ENCODE data around the gene TMEM192.
"Not testable (repeated sequence)": the region's sequence is repeated elsewhere in the genome, so short reads cannot be mapped to it uniquely, and the experiment has no call there.

Gene TMEM192

DNA sequence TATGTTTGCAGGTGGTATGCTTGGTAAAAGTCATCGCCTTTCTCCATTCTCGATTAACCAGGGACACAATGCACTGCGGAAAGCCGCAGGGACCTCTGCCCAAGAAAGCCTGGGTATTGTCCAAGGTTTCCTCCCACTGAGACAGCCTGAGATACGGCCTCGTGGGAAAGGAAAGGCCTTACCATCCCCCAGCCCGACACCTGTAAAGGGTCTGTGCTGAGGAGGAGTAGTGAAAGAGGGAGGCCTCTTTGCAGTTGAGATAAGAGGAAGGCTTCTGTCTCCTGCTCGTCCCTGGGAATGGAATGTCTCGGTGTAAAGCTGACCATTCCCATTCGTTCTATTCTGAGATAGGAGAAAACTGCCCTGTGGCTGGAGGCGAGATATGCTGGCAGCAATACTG lies 39.3 kb downstream of the TMEM192 start:
- H3K36me3 Mint-ChIP-seq: peaks cover 34 to 40% of the 10 kb centered on the region in 2 donors
- not testable (repeated sequence) for ATAC-seq (replicated peaks); H3K9me3 Mint-ChIP-seq; DNase-seq; H3K27me3 Mint-ChIP-seq; H3K27ac Mint-ChIP-seq; H3K4me1 Mint-ChIP-seq; H3K4me3 Mint-ChIP-seq

DNA sequence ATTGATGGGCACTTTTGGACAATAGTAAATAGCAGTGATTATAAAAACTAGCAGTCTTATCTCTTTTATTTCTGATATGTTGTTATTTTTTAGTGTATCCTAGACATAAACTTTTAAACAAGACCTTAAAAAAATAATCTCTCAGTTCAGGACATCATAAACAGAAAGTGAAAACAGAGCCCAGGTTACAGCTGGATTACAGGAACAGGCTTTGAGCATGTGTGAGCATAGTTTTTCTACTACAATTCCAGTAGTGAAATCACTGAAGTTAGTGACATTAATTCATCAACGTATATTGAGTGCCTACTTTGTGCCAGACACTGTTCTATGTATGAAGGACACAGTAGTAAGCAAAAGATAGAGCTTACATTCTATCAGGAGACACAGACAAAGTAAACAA lies 42.1 kb downstream of the TMEM192 start:
- Mint-ChIP-seq H3K4me1 (no peaks in the 10 kb centered on the region), H3K27me3 (no peaks in the 10 kb centered on the region)

DNA sequence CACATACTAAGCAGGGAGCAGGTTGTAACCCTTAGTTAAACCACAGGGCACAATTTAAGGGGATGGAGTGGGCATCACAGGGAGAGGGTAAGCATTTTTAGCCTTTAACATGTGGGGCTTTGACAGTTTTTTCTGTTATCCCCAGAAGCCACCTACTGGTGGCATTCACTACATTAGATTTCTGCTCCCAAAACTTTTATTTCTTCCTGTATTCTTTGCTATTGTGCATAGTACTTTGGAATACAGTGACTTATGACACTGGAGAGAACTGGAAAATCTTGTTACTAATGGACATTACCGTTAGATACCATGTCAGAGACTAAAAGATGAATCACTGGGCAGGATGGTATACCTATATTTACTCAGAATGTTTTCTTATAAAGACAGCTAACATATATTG lies 51.7 kb downstream of the TMEM192 start:
- Mint-ChIP-seq H3K9me3 (no peaks in the 10 kb centered on the region), H3K27me3 (no peaks in the 10 kb centered on the region), H3K27ac (peak overlapping the region; percentile 59), H3K4me1 (no peaks in the 10 kb centered on the region), H3K36me3 (peaks cover 4 to 8% of the 10 kb centered on the region in 2 donors), H3K4me3 (no peak overlapping the region)
- DNase-seq (no peak), ATAC-seq (replicated peaks) (no peak)

More for the DNA sequence above, 42.1 kb downstream of the TMEM192 start:
- Mint-ChIP-seq H3K36me3 (peaks cover 18 to 20% of the 10 kb centered on the region in 2 donors), H3K9me3 (no peaks in the 10 kb centered on the region), H3K4me3 (no peak overlapping the region), H3K27ac (no peak overlapping the region)
- DNase-seq: no peak
- ATAC-seq (replicated peaks): no peak

DNA sequence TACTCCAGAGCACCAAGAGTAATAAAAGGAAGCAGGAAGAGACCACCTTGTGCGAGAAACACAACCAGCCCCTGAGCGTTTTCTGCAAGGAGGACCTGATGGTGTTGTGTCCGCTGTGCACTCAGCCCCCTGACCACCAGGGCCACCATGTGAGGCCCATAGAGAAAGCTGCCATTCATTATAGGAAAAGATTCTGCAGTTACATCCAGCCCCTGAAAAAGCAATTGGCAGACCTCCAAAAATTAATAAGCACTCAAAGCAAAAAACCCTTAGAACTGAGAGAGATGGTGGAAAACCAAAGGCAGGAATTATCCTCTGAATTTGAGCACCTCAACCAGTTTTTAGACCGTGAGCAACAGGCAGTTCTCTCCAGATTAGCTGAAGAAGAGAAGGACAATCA lies 53.3 kb downstream of the TMEM192 start:
- H3K27ac Mint-ChIP-seq: no peak overlapping the region
- H3K27me3 Mint-ChIP-seq: no peaks in the 10 kb centered on the region
- ATAC-seq (replicated peaks) (no peak), DNase-seq (no peak)
- no peak overlapping the region for H3K4me3 Mint-ChIP-seq
- H3K36me3 Mint-ChIP-seq: no peaks in the 10 kb centered on the region
- no peaks in the 10 kb centered on the region for H3K4me1 Mint-ChIP-seq
- H3K9me3 Mint-ChIP-seq: no peaks in the 10 kb centered on the region

DNA sequence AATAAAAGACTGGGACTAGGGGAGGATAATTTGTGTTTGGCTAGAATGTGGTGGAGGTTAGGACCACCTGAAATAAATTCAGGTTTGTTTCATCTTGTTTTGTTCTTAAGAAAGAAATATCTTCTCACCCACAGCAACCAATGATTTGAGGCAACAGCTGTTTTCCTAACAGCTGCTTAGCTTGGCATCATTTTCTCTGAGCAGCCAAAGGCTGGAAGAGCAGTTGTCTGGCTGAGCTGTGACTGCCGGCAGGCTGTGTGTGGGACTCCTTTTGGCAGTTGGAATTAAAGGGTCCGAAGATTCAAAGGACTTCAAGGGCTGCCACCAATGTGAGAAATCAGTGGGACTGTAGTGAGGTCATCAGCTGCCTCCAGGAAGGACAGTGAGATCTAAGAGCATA lies 54.0 kb downstream of the TMEM192 start:
- Mint-ChIP-seq H3K27me3 (no peaks in the 10 kb centered on the region), H3K4me3 (no peak overlapping the region), H3K36me3 (no peaks in the 10 kb centered on the region), H3K27ac (no peak overlapping the region), H3K4me1 (no peaks in the 10 kb centered on the region), H3K9me3 (no peaks in the 10 kb centered on the region)
- ATAC-seq (replicated peaks) (no peak), DNase-seq (no peak)

DNA sequence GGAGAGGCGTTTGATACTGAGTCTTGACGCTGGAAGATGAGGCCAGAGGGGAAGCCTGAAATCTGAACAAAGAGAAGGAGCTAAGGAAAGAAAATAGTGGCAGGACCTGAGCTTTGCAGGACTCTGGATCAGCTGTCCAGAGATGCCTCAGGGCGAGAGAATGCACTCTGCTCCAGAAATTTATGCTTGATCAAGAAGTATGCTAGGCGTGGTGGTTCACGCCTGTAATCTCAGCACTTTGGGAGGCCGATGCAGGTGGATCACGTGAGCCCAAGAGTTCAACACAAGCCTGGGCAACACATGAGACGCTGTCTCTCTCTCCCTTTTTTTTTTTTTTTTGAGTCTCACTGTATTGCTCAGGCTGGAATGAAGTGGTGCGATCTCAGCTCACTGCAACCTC lies 57.1 kb downstream of the TMEM192 start:
- no peak for ATAC-seq (replicated peaks)
- Mint-ChIP-seq H3K27ac (no peak overlapping the region), H3K27me3 (no peaks in the 10 kb centered on the region), H3K9me3 (no peaks in the 10 kb centered on the region), H3K36me3 (no peaks in the 10 kb centered on the region), H3K4me3 (no peak overlapping the region), H3K4me1 (no peaks in the 10 kb centered on the region)
- DNase-seq: no peak

DNA sequence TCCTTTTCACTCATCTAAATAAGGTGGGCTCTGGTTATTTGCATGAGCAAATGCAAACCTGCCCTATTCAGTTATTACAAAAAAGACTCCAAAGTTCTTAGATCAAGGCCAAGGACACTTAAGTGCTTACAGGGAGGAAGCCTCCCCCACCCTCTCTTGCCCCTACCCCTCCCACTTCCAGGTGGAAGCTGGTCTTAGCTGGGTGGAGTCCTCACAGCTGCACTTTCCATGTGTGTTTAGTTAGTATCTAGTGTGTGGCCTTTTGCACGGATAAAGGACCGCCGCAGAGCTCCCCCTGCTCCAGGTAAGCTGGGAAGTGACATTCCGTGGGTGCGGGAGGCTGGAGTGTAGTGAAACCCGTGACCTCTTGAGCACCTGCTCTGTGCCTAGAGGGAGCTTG lies 59.0 kb downstream of the TMEM192 start, which contains the start of gene TRIM75:
TRIM75 (plus strand) TSS at position 222 of the 400 bp plus-strand sequence. CDS start 5,282 bp downstream, outside the sequence.
- Mint-ChIP-seq H3K27me3 (no peaks in the 10 kb centered on the region), H3K4me3 (no peak within 1 kb of the TSS), H3K4me1 (no peaks in the 10 kb centered on the region), H3K36me3 (no peaks in the 10 kb centered on the region), H3K9me3 (no peaks in the 10 kb centered on the region), H3K27ac (peak within 1 kb of the TSS; percentile 16)
- ATAC-seq (replicated peaks) (no peak), DNase-seq (no peak)

DNA sequence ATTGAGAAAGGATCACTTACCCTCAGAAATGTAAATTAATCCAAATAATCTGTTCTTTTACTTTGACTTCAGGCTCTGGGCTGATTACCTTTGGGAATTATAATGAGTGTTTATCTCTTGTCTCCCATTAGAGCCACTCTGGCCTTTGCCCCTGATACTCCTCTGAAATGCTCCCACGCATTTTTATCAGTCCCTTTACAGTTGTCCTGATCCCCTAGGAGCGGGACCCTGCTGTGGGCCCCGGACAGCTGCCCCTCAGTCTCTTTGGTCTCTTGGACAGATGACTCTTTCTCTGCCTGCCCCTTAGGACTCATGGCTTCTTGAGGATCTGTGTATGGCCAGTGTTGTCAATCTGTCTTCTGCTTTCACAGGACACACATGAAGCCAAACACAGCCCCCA lies 60.0 kb downstream of the TMEM192 start:
- H3K36me3 Mint-ChIP-seq: no peaks in the 10 kb centered on the region
- H3K9me3 Mint-ChIP-seq: no peaks in the 10 kb centered on the region
- DNase-seq: no peak
- H3K27me3 Mint-ChIP-seq: no peaks in the 10 kb centered on the region
- ATAC-seq (replicated peaks): no peak
- H3K4me3 Mint-ChIP-seq: no peak overlapping the region
- peak overlapping the region; percentile 16 for H3K27ac Mint-ChIP-seq
- no peaks in the 10 kb centered on the region for H3K4me1 Mint-ChIP-seq

DNA sequence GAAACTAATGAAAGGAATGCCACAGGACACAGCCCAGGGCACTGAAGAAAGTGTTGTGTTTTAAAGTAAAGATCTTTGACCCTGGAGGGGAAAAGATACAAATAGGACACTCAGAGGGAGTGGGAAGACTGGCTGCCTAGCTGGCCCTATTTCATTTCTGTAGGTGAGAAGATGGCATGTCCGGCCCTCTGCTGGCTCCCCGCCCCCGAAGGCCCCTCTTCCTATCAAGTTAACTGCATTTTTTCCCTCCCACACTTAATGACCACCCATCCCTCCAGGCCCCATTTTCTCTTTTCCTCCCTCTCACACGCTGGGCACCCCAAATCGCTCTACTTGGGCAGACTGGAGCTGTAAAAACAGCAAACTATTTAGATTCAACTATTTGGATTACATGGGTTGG lies 64.5 kb downstream of the TMEM192 start:
- H3K9me3 Mint-ChIP-seq: no peaks in the 10 kb centered on the region
- no peak overlapping the region for H3K27ac Mint-ChIP-seq
- H3K36me3 Mint-ChIP-seq: no peaks in the 10 kb centered on the region

DNA sequence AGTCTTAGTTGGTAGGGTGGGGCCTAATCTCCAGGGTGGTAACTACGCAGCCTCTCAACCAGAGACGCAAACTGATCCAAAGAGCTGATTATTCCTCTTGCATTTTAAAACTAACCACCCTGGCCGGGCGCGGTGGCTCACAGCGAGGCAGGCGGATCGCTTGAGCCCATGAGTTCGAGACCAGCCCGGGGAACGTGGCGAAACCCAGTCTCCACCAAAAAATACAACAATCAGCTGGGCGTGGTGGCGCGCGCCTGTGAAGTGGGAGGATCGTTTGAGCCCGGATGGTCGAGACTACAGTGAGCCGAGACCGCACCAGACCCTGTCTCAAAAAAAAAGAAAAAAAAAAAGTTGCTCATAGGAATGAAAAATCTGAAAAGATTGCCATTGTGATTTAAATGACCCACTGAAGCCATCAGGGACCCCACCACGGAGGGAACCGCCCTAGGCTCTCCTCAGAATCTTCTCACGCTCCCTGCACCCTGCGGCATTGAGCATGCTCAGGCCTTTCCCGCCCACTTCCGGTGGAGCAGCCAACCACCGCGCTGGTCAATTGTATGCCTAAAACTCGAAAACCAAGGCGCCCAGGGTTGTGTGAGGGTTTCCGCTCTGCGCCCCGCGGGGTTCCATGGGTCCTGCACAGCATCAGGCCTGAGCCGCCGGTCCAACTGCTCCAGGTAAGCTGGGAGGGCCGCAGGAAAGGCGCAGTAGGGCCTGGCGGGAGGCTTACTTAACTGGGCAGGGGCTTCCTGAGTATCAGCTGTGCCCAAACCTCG lies 81.0 kb downstream of the TMEM192 start, which contains the start of gene TRIM60:
TRIM60 (plus strand) TSS at position 564 of the 776 bp plus-strand sequence. CDS start 8,074 bp downstream, outside the sequence.
- peaks cover 0 to 17% of the 10 kb centered on the region in 2 donors for H3K27me3 Mint-ChIP-seq
- H3K4me3 Mint-ChIP-seq: no peak within 1 kb of the TSS
- no peak for DNase-seq
- H3K36me3 Mint-ChIP-seq: no peaks in the 10 kb centered on the region
- no peak within 1 kb of the TSS for H3K27ac Mint-ChIP-seq
- H3K4me1 Mint-ChIP-seq: no peaks in the 10 kb centered on the region
- peaks cover 0 to 2% of the 10 kb centered on the region in 2 donors for H3K9me3 Mint-ChIP-seq
- no peak for ATAC-seq (replicated peaks)

More for the DNA sequence above, 64.5 kb downstream of the TMEM192 start:
- DNase-seq: no peak
- no peak overlapping the region for H3K4me3 Mint-ChIP-seq
- no peaks in the 10 kb centered on the region for H3K4me1 Mint-ChIP-seq
- peaks cover 5 to 6% of the 10 kb centered on the region in 2 donors for H3K27me3 Mint-ChIP-seq
- no peak for ATAC-seq (replicated peaks)

DNA sequence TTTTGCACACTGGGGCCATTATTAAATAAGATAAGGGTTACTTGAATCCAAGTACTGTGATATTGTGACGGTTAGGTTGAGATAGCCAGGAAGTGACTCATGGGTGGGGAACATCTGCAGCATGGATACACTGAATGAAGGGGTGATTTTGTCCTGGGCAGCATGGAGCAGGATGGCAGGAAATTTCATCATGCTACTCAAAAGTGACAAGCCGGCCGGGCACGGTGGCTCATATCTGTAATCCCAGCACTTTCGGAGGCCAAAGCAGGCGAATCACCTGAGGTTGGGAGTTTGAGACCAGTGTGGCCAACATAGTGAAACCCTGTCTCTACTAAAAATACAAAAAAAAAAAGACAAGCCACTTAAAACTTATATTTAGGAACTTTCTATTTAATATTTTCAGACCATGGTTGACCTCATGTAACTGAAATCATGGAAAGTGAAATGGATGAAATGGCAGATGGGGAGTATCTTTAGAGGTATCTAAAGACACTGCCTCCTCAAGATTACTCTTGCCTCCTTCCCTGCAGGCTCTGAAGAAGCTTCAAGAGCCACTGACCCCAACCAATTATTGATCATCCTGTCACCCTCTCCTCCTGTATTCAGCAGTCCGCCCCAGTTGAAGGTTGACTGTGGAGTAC lies 84.8 kb downstream of the TMEM192 start:
- no peak for ATAC-seq (replicated peaks)
- H3K4me1 Mint-ChIP-seq: no peaks in the 10 kb centered on the region
- peaks cover 0 to 2% of the 10 kb centered on the region in 2 donors for H3K9me3 Mint-ChIP-seq
- peaks cover 0 to 21% of the 10 kb centered on the region in 2 donors for H3K27me3 Mint-ChIP-seq
- no peak overlapping the region for H3K4me3 Mint-ChIP-seq
- no peak overlapping the region for H3K27ac Mint-ChIP-seq
- no peaks in the 10 kb centered on the region for H3K36me3 Mint-ChIP-seq
- DNase-seq: no peak

DNA sequence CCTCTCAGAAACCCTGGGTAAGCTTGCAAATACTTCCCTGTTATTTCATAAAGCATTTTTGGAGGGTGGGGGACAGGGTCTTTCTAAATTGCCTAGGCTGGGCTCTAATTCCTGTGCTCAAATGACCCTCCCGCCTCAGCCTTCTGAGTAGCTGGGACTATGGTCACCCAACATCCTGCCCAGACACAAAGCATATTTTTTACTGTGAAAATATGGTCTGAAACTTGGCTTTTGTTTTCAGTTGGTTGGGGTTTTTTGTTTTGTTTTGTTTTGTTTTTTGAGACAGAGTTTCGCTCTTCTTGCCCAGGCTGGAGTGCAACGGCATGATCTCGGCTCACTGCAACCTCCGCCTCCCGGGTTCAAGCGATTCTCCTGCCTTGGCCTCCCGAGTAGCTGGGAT lies 86.9 kb downstream of the TMEM192 start:
- H3K4me3 Mint-ChIP-seq; H3K4me1 Mint-ChIP-seq; H3K27ac Mint-ChIP-seq; DNase-seq; H3K9me3 Mint-ChIP-seq; ATAC-seq (replicated peaks); H3K36me3 Mint-ChIP-seq: not testable (repeated sequence)
- peaks cover 0 to 21% of the 10 kb centered on the region in 2 donors for H3K27me3 Mint-ChIP-seq

Data from stimulated activated naive B cell treated with anti-CD40 and anti-IgM and Interleukin-4, amounts not matched to agents 10 μg/mL and 1 μg/mL and 100 μg/mL, for 72 hours (primary cell).